HG03139 (cell line): ENCODE data around the gene BDNF.

ENCODE experiments used
- ATAC-seq: cut with Tn5 transposase; IDR thresholded peaks from one replicate; pipeline ENCODE4 v1.9.1; 2021; ENCODE audit not compliant: unreplicated experiment

Gene BDNF

GRCh38 chr11:27626938-27627586 is 73.2 kb downstream of the BDNF start:
- ATAC-seq = no peak

- no peak for ATAC-seq
Measured at GRCh38 chr11:27626269-27626937, 73.9 kb downstream of the BDNF start.

DNA sequence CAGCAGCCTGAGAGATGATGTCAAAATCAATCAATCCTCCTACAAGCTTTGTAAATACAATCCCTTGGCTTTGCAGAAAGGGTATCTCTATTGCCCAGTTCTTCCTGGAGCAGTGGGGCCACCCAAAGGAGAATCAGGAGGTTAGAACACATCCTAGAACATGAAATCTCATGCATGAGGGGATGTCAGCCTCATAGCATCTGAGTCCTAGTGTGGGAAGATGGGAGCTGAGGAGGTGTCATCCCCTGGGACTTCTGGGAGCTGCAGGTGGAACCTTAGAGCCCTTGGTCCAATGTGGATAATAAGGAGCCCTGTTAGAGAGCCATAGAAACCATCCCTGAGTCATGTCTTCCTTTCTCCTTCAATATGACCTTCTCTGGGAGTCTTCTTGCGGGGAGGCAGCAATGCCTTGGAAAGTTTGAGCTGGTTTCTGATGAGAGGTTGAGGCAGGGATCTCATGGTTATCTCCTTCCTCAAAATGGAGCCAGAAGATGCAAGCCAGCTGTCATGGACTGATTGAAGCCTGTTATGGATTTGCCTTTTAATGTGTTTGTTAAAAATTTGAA is 74.8 kb downstream of the BDNF start:
- no peak for ATAC-seq

- ATAC-seq = no peak
Measured at GRCh38 chr11:27623945-27624523, 76.2 kb downstream of the BDNF start.

DNA sequence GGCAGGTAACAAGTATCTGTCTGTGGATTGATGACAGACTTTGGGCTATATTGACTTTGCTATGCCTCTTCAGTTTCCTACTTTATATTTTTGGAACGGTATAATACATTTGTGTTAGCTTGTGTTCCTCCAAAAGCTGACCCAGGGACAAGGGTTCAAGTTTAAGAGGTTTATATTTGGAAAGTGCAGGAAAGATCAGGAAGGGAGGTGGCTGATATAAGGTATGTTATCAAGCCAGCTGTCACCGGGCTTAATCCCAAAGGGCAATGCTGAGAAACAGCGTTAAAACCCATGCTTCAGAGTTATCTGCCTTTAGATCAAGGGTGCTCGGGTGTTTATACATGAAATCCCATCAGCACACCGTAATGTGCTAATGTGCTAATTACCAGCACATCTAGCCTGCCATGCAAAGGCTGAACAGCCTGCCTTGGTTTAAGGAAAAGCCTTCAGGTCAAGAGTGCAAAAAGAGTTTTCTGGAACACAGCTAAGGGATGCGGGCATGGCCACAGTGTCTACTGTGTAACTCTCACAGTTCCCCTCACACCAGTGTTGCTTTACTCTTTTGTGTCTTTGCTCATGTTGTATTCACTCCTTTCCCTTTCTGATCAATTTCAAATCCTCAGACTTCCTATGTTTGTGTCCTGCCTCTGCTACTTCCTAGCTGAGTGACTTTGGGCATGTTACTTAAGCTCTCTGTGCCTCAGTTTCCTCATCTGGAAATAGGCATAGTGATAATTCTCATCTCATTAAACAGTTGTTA is 77.5 kb downstream of the BDNF start:
- no peak for ATAC-seq

GRCh38 chr11:27621405-27622161 is 78.7 kb downstream of the BDNF start:
- no peak for ATAC-seq

DNA sequence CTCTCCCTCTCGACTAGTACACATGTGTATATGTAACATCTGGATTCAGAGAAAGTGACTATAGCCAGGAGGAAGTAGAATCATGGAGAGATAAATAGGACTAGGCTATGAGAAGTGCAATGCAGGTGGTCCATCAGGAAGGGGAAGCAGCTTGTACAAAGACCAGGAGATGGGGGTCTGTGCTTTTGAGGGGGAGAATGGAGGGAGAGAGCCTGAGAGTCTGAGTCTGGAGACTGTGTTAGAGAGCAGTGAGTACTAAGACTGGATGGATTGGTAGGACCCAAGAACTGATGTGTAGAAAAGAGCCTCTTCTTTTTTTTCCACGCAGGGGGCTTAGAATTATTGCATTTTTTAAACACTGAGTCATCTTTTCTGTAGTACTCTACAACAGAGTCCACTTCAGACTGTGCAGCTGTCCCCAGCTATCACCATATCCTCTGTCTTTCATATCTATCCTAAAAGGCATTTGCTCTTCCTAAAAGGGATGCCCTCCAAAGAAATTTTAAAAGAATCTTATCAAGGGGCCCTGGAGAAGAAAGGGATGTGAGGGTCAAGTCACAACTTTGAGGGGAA is 80.4 kb downstream of the BDNF start:
- ATAC-seq = no peak

- no peak for ATAC-seq
Measured at GRCh38 chr11:27619039-27619574, 81.1 kb downstream of the BDNF start.

- ATAC-seq = no peak
Measured at GRCh38 chr11:27618281-27618915, 81.9 kb downstream of the BDNF start.

DNA sequence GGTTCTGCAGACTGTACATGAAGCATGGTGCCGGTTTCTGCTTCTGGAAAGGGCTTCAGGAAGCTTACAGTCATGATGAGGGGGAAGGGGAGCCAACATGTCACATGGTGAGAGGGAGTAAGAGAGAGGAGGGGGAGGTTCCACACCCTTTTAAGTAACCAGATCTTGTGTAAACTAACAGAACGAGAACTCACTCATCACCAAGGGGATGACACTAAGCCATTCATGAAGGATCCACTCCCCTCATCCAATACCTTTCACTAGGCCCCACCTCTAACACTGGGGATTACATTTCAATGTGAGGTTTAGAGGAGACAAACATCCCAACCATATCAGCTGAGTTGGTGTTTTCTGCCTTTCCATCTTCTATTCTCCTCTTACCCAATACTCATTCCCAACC is 83.5 kb downstream of the BDNF start:
- ATAC-seq = no peak

DNA sequence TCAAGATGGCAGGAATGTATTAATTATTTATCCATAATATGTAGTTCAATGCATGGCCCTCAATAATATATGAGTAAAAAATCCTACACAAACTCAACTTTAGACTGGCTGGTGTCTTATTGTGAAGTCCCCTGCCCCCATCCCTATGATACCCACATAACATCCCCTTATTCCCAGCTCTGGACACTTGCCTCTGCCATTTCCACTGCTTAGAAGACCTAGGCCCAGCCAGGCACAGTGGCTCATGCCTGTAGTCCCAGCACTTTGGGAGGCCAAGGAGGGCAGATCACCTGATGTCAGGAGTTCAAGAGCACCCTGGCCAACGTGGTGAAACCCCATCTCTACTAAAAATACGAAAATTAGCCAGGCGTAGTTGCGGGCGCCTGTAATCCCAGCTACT is 84.4 kb downstream of the BDNF start:
- ATAC-seq = no peak

GRCh38 chr11:27614092-27614491 is 86.2 kb downstream of the BDNF start:
- no peak for ATAC-seq

- no peak for ATAC-seq
Measured at GRCh38 chr11:27612932-27613880, 87.0 kb downstream of the BDNF start.

DNA sequence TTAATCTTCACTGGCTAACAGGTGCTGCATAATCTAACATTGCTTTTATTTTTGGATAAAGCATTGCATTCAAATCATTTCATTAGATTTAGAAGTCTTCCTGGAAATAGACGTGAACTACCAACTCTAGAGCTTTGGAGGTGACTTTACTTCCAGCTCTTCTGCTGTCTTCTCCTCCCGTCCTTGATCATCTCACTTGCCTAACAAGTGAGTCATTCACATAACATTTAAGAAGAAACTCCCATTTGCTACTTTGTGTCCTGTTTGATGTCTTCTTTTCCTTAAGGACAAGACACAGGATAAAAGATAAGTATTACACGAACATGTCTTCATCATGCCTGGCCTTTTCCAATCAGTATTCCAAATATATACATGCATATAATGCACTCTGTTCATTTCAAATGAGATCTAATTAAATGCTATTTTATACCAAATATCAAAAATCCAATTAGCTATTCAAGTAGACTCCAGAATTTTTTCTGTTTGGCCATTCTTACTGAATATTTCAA is 88.3 kb downstream of the BDNF start:
- ATAC-seq = no peak

GRCh38 chr11:27611390-27611789 is 88.9 kb downstream of the BDNF start:
- ATAC-seq = no peak

- no peak for ATAC-seq
Measured at GRCh38 chr11:27610946-27611345, 89.3 kb downstream of the BDNF start.

DNA sequence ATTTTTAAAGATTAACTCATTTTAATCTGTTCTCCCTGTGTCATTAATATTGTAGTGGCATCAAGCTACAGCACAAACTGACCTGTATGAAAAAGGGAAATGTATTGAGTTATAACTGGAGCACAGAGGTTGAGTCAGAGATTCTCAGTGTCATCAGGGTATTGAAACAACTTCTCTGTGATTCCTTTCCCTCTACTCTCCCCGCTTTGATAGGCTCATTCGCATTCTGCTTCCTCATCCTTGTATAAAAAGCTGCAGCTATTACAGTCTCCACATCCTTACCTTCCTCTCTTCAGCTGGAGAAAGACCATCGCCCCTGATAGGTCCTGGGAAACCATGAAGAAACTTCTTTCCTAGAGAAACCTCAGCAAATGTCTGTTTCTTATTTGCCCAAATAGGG is 90.0 kb downstream of the BDNF start:
- ATAC-seq = no peak

- ATAC-seq = no peak
Measured at GRCh38 chr11:27608951-27609350, 91.3 kb downstream of the BDNF start.
